ENCODE data around the gene RBM48. TPM values are rescaled to one million over a fixed set of nuclear protein-coding genes. Genes with fewer than 3 reads are reported as not detected.

The RBM48 gene
- total RNA-seq, 1 donor from 2014 or later = 13.6 TPM

DNA sequence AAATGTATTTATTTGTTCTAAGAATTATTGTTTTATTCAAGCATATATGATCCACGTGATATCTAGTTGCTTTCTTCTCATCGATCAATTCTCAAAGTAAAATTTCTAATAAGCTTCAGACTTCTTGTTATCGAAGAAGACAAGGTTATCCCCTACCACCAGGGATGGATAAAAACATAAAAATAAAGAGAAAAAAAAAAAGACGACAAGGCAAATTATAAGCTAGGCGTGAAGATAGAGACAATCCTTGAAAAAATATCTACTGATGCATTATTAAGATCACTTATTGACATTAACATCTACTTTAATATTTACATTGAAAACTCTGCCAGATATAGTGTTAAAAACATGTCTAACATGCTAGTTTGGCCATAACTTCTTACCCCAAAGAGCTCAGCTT is 19.6 kb upstream of the RBM48 start:
- TF ChIP-seq, protein P1, sequence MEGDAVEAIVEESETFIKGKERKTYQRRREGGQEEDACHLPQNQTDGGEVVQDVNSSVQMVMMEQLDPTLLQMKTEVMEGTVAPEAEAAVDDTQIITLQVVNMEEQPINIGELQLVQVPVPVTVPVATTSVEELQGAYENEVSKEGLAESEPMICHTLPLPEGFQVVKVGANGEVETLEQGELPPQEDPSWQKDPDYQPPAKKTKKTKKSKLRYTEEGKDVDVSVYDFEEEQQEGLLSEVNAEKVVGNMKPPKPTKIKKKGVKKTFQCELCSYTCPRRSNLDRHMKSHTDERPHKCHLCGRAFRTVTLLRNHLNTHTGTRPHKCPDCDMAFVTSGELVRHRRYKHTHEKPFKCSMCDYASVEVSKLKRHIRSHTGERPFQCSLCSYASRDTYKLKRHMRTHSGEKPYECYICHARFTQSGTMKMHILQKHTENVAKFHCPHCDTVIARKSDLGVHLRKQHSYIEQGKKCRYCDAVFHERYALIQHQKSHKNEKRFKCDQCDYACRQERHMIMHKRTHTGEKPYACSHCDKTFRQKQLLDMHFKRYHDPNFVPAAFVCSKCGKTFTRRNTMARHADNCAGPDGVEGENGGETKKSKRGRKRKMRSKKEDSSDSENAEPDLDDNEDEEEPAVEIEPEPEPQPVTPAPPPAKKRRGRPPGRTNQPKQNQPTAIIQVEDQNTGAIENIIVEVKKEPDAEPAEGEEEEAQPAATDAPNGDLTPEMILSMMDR (conservative IDR thresholded peaks at IDR 0.05) = no peak
- no peak for DNase-seq (ENCODE audit: low read depth, low spot score)
- Mint-ChIP-seq H3K27me3 (ENCODE audit: low read depth) (no peaks in the 10 kb centered on the region), H3K4me1 (no peaks in the 10 kb centered on the region), H3K27ac (ENCODE audit: unreplicated experiment) (no peak overlapping the region), H3K9me3 (no peaks in the 10 kb centered on the region), H3K36me3 (ENCODE audit: low read depth) (peaks cover 5% of the 10 kb centered on the region), H3K4me3 (no peak overlapping the region)

DNA sequence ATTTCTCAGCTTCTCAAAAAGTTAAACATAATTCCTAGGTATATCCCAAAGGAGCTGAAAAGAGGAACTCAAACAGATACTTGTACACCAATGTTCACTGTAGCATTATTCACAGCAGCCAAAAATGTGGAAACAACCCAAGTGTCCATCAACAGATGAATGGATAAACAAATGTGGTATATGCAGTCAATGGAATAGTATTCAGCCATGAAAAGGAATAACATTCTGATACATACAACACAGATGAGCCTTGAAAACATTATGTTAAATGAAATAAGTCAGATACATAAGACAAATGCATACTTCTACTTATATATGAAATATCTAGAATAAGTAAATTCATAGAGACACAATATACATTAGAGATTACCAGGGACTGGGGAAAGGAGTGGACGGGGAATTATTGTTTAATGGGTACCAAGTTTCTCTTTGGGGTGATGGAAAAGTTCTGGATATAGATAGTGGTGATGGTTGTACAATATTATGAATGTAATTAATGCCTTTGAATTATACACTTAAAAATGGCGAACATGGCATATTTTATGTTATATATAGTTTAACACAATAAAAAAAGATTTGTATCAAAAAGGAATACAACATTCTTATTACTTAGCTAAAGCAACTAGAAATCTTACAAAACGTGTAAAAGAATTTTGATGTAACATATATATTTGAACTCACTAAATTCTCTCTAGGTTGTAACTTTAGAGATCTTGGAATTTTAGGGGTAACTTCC is 15.3 kb upstream of the RBM48 start:
- no peaks in the 10 kb centered on the region for H3K9me3 Mint-ChIP-seq
- no peaks in the 10 kb centered on the region for H3K27me3 Mint-ChIP-seq (ENCODE audit: low read depth)
- H3K4me3 Mint-ChIP-seq = no peak overlapping the region
- DNase-seq (ENCODE audit: low read depth, low spot score) = no peak
- H3K4me1 Mint-ChIP-seq = no peaks in the 10 kb centered on the region
- H3K27ac Mint-ChIP-seq (ENCODE audit: unreplicated experiment) = no peak overlapping the region
- H3K36me3 Mint-ChIP-seq (ENCODE audit: low read depth) = peaks cover 8% of the 10 kb centered on the region
- TF ChIP-seq, protein P1 (conservative IDR thresholded peaks at IDR 0.05) = no peak

DNA sequence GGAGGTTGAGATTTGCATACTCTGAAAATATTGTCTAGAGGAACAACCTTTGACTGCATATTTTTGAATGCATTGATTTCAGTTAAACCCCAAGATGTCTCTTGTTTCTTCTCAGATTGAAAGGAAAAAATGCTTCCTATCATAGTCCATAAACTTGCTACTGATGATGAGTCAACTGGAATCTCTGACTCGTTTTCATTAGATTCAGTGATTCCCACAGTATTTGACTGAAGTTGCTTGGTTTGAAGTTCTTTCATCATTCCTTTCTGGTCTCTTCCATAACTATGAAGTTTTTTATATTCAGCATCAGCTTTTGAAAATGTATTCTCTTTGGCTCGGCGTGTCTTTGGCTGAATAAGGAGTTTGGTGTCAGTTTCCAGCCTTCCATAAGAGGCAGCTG is 11.0 kb upstream of the RBM48 start:
- H3K27ac Mint-ChIP-seq (ENCODE audit: unreplicated experiment) = no peak overlapping the region
- TF ChIP-seq, protein P1 (conservative IDR thresholded peaks at IDR 0.05) = no peak
- no peaks in the 10 kb centered on the region for H3K4me1 Mint-ChIP-seq

DNA sequence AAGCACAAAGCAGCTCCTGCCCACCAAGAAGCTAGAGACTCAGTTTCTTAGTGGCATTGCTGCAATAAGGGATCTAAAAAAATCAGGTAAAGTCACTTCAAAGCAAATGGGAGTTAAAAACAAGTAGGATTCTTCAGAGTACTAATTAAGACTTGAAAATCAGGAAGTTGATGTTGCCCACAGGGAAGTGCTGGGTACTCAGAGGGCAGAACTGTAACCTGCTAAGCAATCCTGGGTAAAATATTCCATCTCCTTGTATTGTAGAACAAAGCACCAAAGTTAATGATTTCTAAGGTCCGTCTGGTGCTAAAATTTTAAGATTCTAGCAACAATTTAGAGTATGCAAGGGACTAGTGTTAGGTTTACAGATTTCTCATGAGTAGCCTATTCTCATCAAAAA is 8.6 kb upstream of the RBM48 start:
- Mint-ChIP-seq H3K36me3 (ENCODE audit: low read depth) (peaks cover 3% of the 10 kb centered on the region), H3K27me3 (ENCODE audit: low read depth) (no peaks in the 10 kb centered on the region), H3K27ac (ENCODE audit: unreplicated experiment) (no peak overlapping the region), H3K9me3 (no peaks in the 10 kb centered on the region), H3K4me3 (no peak overlapping the region), H3K4me1 (no peaks in the 10 kb centered on the region)
- TF ChIP-seq, protein P1 (conservative IDR thresholded peaks at IDR 0.05) = no peak
- DNase-seq (ENCODE audit: low read depth, low spot score) = no peak

More for the DNA sequence above, 11.0 kb upstream of the RBM48 start:
- peaks cover 8% of the 10 kb centered on the region for H3K36me3 Mint-ChIP-seq (ENCODE audit: low read depth)
- H3K4me3 Mint-ChIP-seq = no peak overlapping the region
- no peaks in the 10 kb centered on the region for H3K27me3 Mint-ChIP-seq (ENCODE audit: low read depth)
- no peaks in the 10 kb centered on the region for H3K9me3 Mint-ChIP-seq
- DNase-seq (ENCODE audit: low read depth, low spot score) = no peak

DNA sequence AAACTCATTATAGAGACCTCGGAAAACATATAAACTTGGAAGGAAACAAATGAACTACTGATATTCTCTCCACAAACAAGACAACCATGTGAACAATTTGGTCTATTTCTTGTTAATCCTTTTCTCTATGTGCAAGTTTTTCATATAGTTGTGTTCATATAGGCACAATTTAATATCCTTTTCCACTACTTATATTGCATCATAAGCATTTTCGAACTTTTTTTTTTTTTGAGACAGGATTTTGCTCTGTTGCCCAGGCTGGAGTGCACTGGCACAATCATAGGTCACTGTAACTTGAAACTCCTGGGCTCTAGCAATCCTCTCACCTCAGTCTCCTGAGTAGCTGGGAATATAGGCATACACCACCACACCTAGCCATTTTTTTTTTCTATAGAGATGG is 5.5 kb upstream of the RBM48 start:
- H3K27ac Mint-ChIP-seq (ENCODE audit: unreplicated experiment) = no peak overlapping the region
- peaks cover 14% of the 10 kb centered on the region for H3K4me1 Mint-ChIP-seq
- no peak overlapping the region for H3K4me3 Mint-ChIP-seq
- TF ChIP-seq, protein P1 (conservative IDR thresholded peaks at IDR 0.05) = no peak
- no peaks in the 10 kb centered on the region for H3K36me3 Mint-ChIP-seq (ENCODE audit: low read depth)
- no peak for DNase-seq (ENCODE audit: low read depth, low spot score)
- no peaks in the 10 kb centered on the region for H3K27me3 Mint-ChIP-seq (ENCODE audit: low read depth)
- no peaks in the 10 kb centered on the region for H3K9me3 Mint-ChIP-seq

Data from neural crest cell (in vitro differentiated cells).